PC-3 (cell line): ENCODE results near the gene PSMD13. TPM values are rescaled to one million over a fixed set of nuclear protein-coding genes. Genes with fewer than 3 reads are reported as not detected.

Source experiments
- ATAC-seq: fragments of 200-7000 bp; cut with Tn5 transposase; 2 replicates; pipeline ENCODE4 v1.9.1; 2020; ENCODE audit warnings: mild to moderate bottlenecking, moderate library complexity
- BruUV-seq: library from RNA; stranded (reverse); fragments of 400-500 nt; replicated peaks from 2 replicates; lab custom pipeline; 2021; lab: Mats Ljungman, UMichigan
- CTCF ChIA-PET: fragments of 300-600 bp; sonication (Branson Sonifier 250); formaldehyde crosslinking; loops from one replicate; lab custom pipeline; 2022; ENCODE audit warnings: antibody characterized with exemption; lab: Charles Lee
- POLR2A ChIA-PET: fragments of 300-600 bp; sonication (Branson Sonifier 250); formaldehyde crosslinking; loops from one replicate; lab custom pipeline; 2022; ENCODE audit warnings: antibody characterized with exemption; ENCODE audit not compliant: unreplicated experiment; lab: Charles Lee
- DNase-seq: peaks from one replicate; pipeline ENCODE4 v3.0.0-alpha.2; 2015
- H2AFZ ChIP-seq: fragments of 300-600 bp; sonication (generic); 2 replicates; pipeline ENCODE4 v1.6.0; 2016; ENCODE audit warnings: antibody characterized with exemption, low read length
- H3F3A ChIP-seq: fragments of 300-600 bp; sonication (generic); one replicate; pipeline ENCODE4 v1.6.0; 2017; ENCODE audit warnings: antibody characterized with exemption, low read length, control low read depth, mild to moderate bottlenecking; ENCODE audit not compliant: unreplicated experiment
- H3K27ac ChIP-seq: fragments of 300-600 bp; sonication (generic); 2 replicates; pipeline ENCODE4 v1.5.1; 2016; ENCODE audit warnings: mild to moderate bottlenecking, low read length
- H3K27me3 ChIP-seq: fragments of 300-600 bp; sonication (generic); 2 replicates; pipeline ENCODE4 v1.6.1; 2016; ENCODE audit warnings: low read length, mixed read lengths
- H3K36me3 ChIP-seq: fragments of 300-600 bp; sonication (generic); 2 replicates; pipeline ENCODE4 v1.6.1; 2016; ENCODE audit warnings: low read depth, mixed run types, low read length, mixed read lengths
- H3K4me1 ChIP-seq: fragments of 300-600 bp; sonication (generic); 2 replicates; pipeline ENCODE4 v1.5.1; 2016; ENCODE audit warnings: low read length; ENCODE audit not compliant: insufficient read depth
- H3K4me2 ChIP-seq: fragments of 300-600 bp; sonication (generic); 2 replicates; pipeline ENCODE4 v1.6.0; 2016; ENCODE audit warnings: low read length
- H3K4me3 ChIP-seq: fragments of 300-600 bp; sonication (generic); 2 replicates; pipeline ENCODE4 v1.5.1; 2016; ENCODE audit warnings: mild to moderate bottlenecking, low read length, mixed read lengths
- H3K79me2 ChIP-seq: fragments of 300-600 bp; sonication (generic); 2 replicates; pipeline ENCODE4 v1.6.1; 2017; ENCODE audit warnings: low read length, mixed read lengths
- H3K9ac ChIP-seq: fragments of 300-600 bp; sonication (generic); 2 replicates; pipeline ENCODE4 v1.6.0; 2016; ENCODE audit warnings: mild to moderate bottlenecking, low read length
- H3K9me2 ChIP-seq: fragments of 300-600 bp; sonication (generic); replicated peaks from 2 replicates; pipeline ENCODE4 v1.6.1; 2016; ENCODE audit warnings: mixed run types, low read length, mixed read lengths
- H3K9me3 ChIP-seq: fragments of 300-600 bp; sonication (generic); 2 replicates; pipeline ENCODE4 v1.6.1; 2016; ENCODE audit warnings: low read length, mixed read lengths
- H4K20me1 ChIP-seq: fragments of 300-600 bp; sonication (generic); 2 replicates; pipeline ENCODE4 v1.6.1; 2016; ENCODE audit warnings: low read length, mixed read lengths
- EZH2 ChIP-seq: fragments of 300-600 bp; sonication (generic); IDR thresholded peaks from one replicate; pipeline ENCODE4 v1.6.1; 2017; ENCODE audit warnings: antibody characterized with exemption, mild to moderate bottlenecking, low read length; ENCODE audit not compliant: unreplicated experiment
- EZH2phosphoT487 ChIP-seq: fragments of 300-600 bp; sonication (generic); IDR thresholded peaks from 2 replicates; pipeline ENCODE4 v1.6.1; 2018; ENCODE audit warnings: mild to moderate bottlenecking, antibody characterized with exemption, low read length, borderline replicate concordance
- intact Hi-C: fragments of 100-400 bp; cut with micrococcal nuclease; formaldehyde crosslinking; loops from 2 replicates; pipeline ENCODE4 v1.9.0; 2023
- total RNA-seq: library from RNA; depleted of rRNA; stranded (reverse); fragments of >200 nt; gene quantifications from 2 replicates; pipeline ENCODE4 v1.2.3, GENCODE V29; 2014
- TF ChIP-seq, protein P1 (sequence below): fragments of 300-600 bp; sonication (generic); conservative IDR thresholded peaks from 2 replicates; pipeline ENCODE4 v1.5.1; 2017; ENCODE audit warnings: antibody characterized with exemption, low read depth, mild to moderate bottlenecking, low read length

The PSMD13 gene
- total RNA-seq, 1 experiment from 2014 or later, result 255 TPM

DNA sequence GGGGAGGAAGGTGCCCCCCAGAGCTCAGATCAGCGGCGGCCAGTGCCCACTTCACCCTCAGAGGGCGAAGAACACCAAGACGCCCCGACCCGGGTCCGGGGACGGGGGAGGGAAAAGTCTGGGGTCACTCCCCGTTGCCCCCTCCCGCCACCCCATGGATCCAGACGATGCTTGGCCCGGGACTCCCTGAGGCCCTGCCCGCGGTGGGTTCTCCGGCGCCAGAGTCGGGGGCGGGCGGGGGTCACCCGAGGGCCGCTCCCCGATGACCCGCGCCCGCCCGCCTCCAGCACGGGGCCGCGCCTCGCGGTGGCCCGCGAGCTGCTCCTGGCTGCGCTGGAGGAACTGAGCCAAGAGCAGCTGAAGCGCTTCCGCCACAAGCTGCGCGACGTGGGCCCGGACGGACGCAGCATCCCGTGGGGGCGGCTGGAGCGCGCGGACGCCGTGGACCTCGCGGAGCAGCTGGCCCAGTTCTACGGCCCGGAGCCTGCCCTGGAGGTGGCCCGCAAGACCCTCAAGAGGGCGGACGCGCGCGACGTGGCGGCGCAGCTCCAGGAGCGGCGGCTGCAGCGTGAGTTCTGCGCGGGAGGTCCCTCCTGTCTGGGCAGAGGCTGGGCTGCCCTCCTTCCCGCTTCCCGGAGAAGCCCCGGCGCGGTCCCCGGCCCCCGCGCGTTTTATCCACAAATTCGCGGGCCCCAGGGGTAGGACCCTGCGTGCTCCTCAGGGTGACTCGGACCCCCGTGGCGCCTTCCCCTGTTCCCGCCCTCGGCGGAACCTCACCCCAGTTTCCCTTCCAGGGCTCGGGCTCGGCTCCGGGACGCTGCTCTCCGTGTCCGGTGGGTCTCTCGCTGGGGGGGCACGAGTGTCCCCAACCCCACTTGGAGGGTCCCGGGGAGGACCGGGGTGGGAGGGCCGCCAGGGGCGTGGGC lies 42.5 kb downstream of the PSMD13 start:
- Histone ChIP-seq H3K27ac (no peak overlapping the region), H3F3A (no peaks in the 10 kb centered on the region), H3K27me3 (peaks cover 22% of the 10 kb centered on the region), H3K9me3 (no peaks in the 10 kb centered on the region), H3K9ac (no peak overlapping the region), H2AFZ (no peak overlapping the region), H3K4me1 (no peaks in the 10 kb centered on the region), H3K4me2 (no peak overlapping the region), H3K36me3 (no peaks in the 10 kb centered on the region), H3K9me2 (no peaks in the 10 kb centered on the region), H3K79me2 (no peaks in the 10 kb centered on the region), H4K20me1 (no peaks in the 10 kb centered on the region), H3K4me3 (no peak overlapping the region)
- TF ChIP-seq, protein P1, sequence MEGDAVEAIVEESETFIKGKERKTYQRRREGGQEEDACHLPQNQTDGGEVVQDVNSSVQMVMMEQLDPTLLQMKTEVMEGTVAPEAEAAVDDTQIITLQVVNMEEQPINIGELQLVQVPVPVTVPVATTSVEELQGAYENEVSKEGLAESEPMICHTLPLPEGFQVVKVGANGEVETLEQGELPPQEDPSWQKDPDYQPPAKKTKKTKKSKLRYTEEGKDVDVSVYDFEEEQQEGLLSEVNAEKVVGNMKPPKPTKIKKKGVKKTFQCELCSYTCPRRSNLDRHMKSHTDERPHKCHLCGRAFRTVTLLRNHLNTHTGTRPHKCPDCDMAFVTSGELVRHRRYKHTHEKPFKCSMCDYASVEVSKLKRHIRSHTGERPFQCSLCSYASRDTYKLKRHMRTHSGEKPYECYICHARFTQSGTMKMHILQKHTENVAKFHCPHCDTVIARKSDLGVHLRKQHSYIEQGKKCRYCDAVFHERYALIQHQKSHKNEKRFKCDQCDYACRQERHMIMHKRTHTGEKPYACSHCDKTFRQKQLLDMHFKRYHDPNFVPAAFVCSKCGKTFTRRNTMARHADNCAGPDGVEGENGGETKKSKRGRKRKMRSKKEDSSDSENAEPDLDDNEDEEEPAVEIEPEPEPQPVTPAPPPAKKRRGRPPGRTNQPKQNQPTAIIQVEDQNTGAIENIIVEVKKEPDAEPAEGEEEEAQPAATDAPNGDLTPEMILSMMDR, result no peak
- no peak for TF ChIP-seq EZH2
- TF ChIP-seq EZH2phosphoT487, result no peak
- POLR2A ChIA-PET, result no interaction called here
- DNase-seq, result no peak
- no TSS peak for BruUV-seq
- intact Hi-C loops, result no loop called here
- CTCF ChIA-PET, result no interaction called here
- ATAC-seq, result no peak

DNA sequence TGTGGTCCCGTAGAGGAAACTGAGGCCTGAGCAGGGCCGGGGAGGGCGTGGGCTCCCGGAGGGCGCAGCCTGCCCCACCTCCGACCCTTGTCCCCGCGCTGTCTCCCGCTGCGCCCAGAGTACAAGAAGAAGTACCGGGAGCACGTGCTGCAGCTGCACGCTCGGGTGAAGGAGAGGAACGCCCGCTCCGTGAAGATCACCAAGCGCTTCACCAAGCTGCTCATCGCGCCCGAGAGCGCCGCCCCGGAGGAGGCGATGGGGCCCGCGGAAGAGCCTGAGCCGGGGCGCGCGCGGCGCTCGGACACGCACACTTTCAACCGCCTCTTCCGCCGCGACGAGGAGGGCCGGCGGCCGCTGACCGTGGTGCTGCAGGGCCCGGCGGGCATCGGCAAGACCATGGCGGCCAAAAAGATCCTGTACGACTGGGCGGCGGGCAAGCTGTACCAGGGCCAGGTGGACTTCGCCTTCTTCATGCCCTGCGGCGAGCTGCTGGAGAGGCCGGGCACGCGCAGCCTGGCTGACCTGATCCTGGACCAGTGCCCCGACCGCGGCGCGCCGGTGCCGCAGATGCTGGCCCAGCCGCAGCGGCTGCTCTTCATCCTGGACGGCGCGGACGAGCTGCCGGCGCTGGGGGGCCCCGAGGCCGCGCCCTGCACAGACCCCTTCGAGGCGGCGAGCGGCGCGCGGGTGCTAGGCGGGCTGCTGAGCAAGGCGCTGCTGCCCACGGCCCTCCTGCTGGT lies 43.4 kb downstream of the PSMD13 start:
- ChIA-PET CTCF (no interaction called here), POLR2A (no interaction called here)
- H3K9me3 ChIP-seq, result no peaks in the 10 kb centered on the region
- H3K4me1 ChIP-seq, result no peaks in the 10 kb centered on the region
- no peak overlapping the region for H3K27ac ChIP-seq
- no peak for DNase-seq
- no peak for TF ChIP-seq EZH2
- TF ChIP-seq EZH2phosphoT487, result no peak
- TF ChIP-seq, protein P1, result no peak
- no peak for ATAC-seq
- H3K9ac ChIP-seq, result no peak overlapping the region
- H3K4me3 ChIP-seq, result no peak overlapping the region
- H2AFZ ChIP-seq, result no peak overlapping the region
- no peaks in the 10 kb centered on the region for H3F3A ChIP-seq
- H3K27me3 ChIP-seq, result peaks cover 22% of the 10 kb centered on the region
- H3K79me2 ChIP-seq, result no peaks in the 10 kb centered on the region
- H3K36me3 ChIP-seq, result no peaks in the 10 kb centered on the region
- H4K20me1 ChIP-seq, result no peaks in the 10 kb centered on the region
- intact Hi-C loops, result no loop called here
- no peak overlapping the region for H3K4me2 ChIP-seq
- no peaks in the 10 kb centered on the region for H3K9me2 ChIP-seq
- no TSS peak for BruUV-seq
